EH (cell line): Measurements from ENCODE around the gene SLC25A14.
A peak's percentile ranks its signal among the peaks of the same experiment; 100 is the strongest.

Experiments
- DNase-seq: peaks from one replicate; pipeline ENCODE4 v3.0.0-alpha.2; 2015; ENCODE audit warnings: low read depth

SLC25A14 gene

DNA sequence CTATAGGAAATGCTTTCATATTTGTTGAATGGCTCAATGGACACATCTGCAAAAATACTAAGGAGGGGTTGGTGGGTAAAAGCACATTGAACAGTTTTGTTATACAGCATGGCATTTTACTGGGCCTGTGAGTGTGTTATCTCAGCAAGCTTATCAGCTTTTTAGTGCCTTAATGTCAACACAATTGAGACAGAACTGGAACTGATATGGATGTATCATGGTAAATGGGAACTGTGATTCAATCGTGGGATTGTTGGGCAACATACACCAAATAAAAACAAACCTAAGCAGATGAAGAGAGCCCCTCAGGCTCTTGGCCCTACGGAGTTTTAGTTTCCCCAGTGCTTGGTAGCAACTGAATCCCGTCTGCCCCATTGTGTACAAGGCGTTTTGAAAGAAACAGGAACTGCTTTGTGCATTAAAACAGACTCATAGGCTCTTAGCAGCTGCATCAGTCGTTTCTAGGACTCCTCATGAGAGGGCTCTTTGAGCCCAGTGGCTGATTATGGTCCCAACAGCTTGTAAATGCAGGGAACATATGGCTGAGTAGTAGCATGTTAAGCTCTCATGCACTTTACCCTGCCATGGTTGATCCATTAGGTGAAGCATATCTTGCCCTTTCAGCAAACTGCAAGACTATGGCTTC, 38.4 kb downstream of the SLC25A14 start:
- no peak for DNase-seq

GRCh38 chrX:130385520-130385919, 45.8 kb downstream of the SLC25A14 start, which contains the start of gene GPR119:
Gene GPR119, minus strand, starts transcription at chrX:130385674. Its CDS starts 227 bp downstream, at chrX:130385447.
- no peak for DNase-seq

- DNase-seq, result no peak
Measured at GRCh38 chrX:130386408-130386808, 46.7 kb downstream of the SLC25A14 start.

DNA sequence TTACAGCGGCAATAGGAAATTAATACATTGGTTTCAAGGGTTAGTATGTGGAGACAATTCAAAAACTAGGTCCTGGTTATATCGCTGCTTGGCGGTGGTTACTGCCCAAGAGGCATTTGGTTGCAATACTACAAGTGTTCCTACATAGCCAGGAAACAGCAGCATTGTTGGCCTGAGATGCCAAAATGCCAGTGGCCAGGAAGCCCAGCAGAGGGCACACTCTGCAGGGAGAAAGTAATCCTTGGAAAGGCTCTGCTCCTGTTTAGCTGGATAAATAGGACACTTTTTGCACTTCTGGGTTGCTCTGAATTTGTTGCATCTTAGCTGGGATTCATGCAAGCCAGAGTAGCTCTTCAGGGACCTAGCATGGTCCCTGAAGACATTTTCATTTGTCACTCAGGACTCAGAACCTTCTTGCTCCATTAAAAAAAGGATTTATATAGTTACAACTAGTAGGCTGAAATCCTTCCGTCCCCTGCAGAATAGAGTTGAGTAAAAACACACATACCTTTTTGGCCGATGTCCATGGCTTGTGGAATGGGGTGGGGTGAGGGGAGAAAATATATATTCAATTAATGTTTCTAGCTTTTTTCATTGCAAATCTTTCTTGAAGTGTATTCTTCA, 53.8 kb downstream of the SLC25A14 start:
- peak; percentile 53 for DNase-seq

- DNase-seq, result no peak
Measured at GRCh38 chrX:130395341-130395740, 55.6 kb downstream of the SLC25A14 start.

- DNase-seq, result peak; percentile 80
Measured at GRCh38 chrX:130401415-130402207, 61.9 kb downstream of the SLC25A14 start, which contains the start of gene RBMX2. Gene RBMX2, plus strand, starts transcription at chrX:130401987. Its CDS starts 46 bp downstream, at chrX:130402033.

DNA sequence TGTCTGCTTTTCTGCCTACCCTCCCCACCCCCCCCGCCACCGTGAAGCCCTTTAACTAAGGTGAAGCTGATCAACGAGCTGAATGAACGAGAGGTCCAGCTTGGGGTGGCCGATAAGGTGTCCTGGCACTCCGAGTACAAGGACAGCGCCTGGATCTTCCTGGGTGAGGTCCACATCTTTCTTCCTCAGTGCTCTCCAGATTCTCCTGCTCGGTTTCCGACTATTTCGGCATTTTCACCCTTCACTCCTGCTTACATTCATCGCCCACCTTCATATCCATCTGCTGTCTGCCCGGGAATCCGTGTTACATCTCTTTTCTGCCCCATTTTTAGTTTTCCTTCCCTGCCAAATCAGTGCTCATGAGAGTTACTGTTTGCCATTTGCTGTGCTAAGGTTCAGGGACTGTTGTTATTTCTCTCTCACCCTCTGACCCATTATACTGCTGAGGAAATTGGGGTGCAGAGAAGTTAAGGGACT, 62.5 kb downstream of the SLC25A14 start:
- no peak for DNase-seq

- DNase-seq, result peak; percentile 1
Measured at GRCh38 chrX:130413415-130413814, 73.7 kb downstream of the SLC25A14 start.

DNA sequence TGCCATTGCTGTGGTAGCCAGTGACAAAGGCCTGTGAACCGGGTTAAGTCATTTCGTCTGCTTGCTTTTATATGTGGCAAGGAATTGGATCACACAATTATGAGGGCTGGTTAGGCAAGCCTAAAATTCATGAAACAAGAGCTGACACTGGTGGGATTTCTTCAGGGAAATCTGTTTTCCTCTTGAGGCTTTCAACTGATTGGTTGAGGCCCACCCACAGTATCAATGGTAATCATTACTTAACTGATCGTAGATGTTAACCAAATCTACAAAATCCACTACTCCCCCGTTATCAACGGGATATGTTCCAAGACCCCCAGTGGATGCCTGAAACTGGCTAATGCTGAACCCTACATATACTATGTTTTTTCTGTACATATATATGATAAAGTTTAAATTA, 75.1 kb downstream of the SLC25A14 start:
- DNase-seq, result no peak

- no peak for DNase-seq
Measured at GRCh38 chrX:130415201-130415600, 75.5 kb downstream of the SLC25A14 start.

GRCh38 chrX:130416785-130417184, 77.1 kb downstream of the SLC25A14 start:
- DNase-seq, result no peak

GRCh38 chrX:130418066-130418465, 78.3 kb downstream of the SLC25A14 start:
- no peak for DNase-seq

DNA sequence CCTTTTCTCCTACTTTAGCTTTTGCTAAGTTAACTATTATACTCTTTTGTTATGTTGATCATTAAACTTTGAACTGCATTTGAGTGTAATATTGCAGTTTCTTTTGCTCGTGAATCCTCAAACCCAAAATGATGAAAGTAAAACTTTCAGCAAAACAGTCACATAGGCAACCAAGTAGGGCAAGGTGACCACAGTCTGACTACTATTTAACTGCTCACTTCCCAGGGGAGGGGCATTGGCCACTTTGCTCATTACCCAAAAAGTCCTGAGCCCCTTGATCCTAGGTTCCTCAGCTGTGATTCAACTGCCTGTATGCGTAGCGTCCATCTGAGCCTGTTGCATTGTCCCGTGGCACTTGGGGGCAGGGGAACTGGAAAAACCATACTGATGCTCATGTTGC, 79.0 kb downstream of the SLC25A14 start:
- no peak for DNase-seq

- no peak for DNase-seq
Measured at GRCh38 chrX:130419263-130419662, 79.5 kb downstream of the SLC25A14 start.
